Measurements from ENCODE around the gene FAM32A.

DNA sequence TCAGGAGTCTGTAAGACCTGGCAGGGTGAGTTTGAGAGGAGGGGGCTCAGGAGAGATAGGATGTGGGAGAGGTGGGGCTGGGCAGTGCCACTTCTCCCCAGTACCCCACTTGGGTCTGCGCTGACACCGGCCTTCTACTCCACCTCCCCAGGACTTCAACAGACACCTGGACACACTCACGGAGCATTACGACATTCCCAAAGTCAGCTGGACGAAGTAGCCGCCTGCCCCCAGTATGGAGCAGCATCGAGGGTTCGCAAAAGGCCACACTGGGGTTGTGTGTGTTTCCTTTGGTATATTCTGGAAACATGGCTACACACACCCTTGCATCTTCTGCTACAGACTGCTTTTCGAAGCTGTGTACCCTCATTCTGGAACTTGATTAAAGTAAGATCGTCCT is 5.5 kb downstream of the FAM32A start:
- TF ChIP-seq CTCF (IDR thresholded peaks at IDR 0.05), result no peak
- no peak for TF ChIP-seq POLR2AphosphoS5 (IDR thresholded peaks at IDR 0.05)
- no peak for TF ChIP-seq POLR2A (IDR thresholded peaks at IDR 0.05)
- no peak for TF ChIP-seq EP300 (IDR thresholded peaks at IDR 0.05; ENCODE audit: low read depth)

All from transverse colon (tissue), 4 donors.